Activated CD4-positive, CD25-positive, alpha-beta regulatory T cell (primary cell): ENCODE measurements around the gene CHIT1.
"Not testable (repeated sequence)": the region's sequence is repeated elsewhere in the genome, so short reads cannot be mapped to it uniquely, and the experiment has no call there.

Experiments
- DNase-seq, 4 experiments: peaks; one replicate each; lab custom pipeline; 2025; lab: John Stamatoyannopoulos, UW

The CHIT1 gene

GRCh38 chr1:203265541-203265940 is 36.1 kb upstream of the CHIT1 start:
- no peak for DNase-seq

GRCh38 chr1:203264052-203264501 is 34.6 kb upstream of the CHIT1 start:
- no peak for DNase-seq

- no peak for DNase-seq
Observed at GRCh38 chr1:203263496-203263895, 34.0 kb upstream of the CHIT1 start.

- DNase-seq, result not testable (repeated sequence)
Observed at GRCh38 chr1:203256636-203257035, 27.2 kb upstream of the CHIT1 start.

- DNase-seq, result not testable (repeated sequence)
Observed at GRCh38 chr1:203254782-203255181, 25.3 kb upstream of the CHIT1 start.

- DNase-seq, result no peak
Observed at GRCh38 chr1:203252678-203253077, 23.2 kb upstream of the CHIT1 start.

- DNase-seq, result no peak
Observed at GRCh38 chr1:203251466-203251865, 22.0 kb upstream of the CHIT1 start.

GRCh38 chr1:203250911-203251310 is 21.4 kb upstream of the CHIT1 start:
- DNase-seq, result no peak

GRCh38 chr1:203244776-203245175 is 15.3 kb upstream of the CHIT1 start:
- DNase-seq, result no peak

- DNase-seq, result not testable (repeated sequence)
Observed at GRCh38 chr1:203241708-203242107, 12.2 kb upstream of the CHIT1 start.

GRCh38 chr1:203239526-203240305 is 10.2 kb upstream of the CHIT1 start:
- no peak for DNase-seq

- DNase-seq, result no peak
Observed at GRCh38 chr1:203239081-203239480, 9.6 kb upstream of the CHIT1 start.

- DNase-seq, result no peak
Observed at GRCh38 chr1:203238535-203238934, 9.1 kb upstream of the CHIT1 start.

- DNase-seq, result not testable (repeated sequence)
Observed at GRCh38 chr1:203234901-203235300, 5.4 kb upstream of the CHIT1 start.

GRCh38 chr1:203228670-203229069 is 803 bp downstream of the CHIT1 start:
- DNase-seq, result no peak

- DNase-seq, result no peak
Observed at GRCh38 chr1:203227371-203228083, 1.9 kb downstream of the CHIT1 start.

- no peak for DNase-seq
Observed at GRCh38 chr1:203225071-203225470, 4.4 kb downstream of the CHIT1 start.

- DNase-seq, result no peak
Observed at GRCh38 chr1:203223012-203223775, 6.3 kb downstream of the CHIT1 start.

GRCh38 chr1:203219934-203220333 is 9.5 kb downstream of the CHIT1 start:
- DNase-seq, result no peak

GRCh38 chr1:203219171-203219570 is 10.3 kb downstream of the CHIT1 start:
- no peak for DNase-seq

GRCh38 chr1:203217668-203218067 is 11.8 kb downstream of the CHIT1 start:
- no peak for DNase-seq

- no peak for DNase-seq
Observed at GRCh38 chr1:203217139-203217655, 12.3 kb downstream of the CHIT1 start.
